HuH-7.5 (cell line): ENCODE data around the gene CMTM1.
A peak's percentile ranks its signal among the peaks of the same experiment; 100 is the strongest.
"Not testable (repeated sequence)": the region's sequence is repeated elsewhere in the genome, so short reads cannot be mapped to it uniquely, and the experiment has no call there.

Source experiments
- DNase-seq: peaks from one replicate; pipeline ENCODE4 v3.0.0; 2011; ENCODE audit warnings: low spot score

CMTM1 gene

DNA sequence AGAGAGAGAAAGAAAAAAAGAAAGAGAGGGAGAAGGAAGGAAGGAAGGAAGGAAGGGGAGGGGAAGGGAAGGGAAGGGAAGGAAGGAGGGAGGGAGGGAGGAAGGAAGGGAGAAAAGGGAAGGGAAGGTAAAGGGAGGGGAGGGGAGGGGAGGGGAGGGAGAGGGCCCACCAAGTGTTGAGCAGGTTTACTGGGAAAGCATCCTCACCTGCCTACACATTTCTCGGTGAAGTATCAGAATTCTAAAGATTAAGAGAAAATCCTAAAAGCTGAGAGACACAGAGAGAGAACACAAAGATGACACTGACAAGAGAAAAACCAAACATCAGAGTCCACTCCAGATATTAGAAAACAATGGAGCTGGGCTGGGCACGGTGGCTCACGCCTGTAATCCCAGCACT is 26.0 kb downstream of the CMTM1 start:
- no peak for DNase-seq

DNA sequence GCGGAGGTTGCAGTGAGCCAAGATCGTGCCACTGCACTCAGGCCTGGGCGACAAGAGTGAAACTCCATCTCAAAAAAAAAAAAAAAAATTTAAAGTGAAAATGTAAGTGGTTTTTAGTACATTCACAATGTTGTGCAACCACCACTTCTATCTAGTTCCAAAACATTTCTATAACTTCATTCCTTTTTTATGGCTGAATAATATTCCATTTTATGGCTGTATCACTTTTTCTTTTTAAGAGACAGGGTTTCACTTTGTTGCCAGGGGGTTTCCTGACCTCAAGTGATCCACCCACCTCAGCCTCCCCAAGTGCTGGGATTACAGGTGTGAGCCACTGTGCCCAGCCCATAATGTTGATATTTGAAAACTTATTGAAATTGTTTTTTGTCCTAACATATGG is 26.6 kb downstream of the CMTM1 start:
- no peak for DNase-seq

DNA sequence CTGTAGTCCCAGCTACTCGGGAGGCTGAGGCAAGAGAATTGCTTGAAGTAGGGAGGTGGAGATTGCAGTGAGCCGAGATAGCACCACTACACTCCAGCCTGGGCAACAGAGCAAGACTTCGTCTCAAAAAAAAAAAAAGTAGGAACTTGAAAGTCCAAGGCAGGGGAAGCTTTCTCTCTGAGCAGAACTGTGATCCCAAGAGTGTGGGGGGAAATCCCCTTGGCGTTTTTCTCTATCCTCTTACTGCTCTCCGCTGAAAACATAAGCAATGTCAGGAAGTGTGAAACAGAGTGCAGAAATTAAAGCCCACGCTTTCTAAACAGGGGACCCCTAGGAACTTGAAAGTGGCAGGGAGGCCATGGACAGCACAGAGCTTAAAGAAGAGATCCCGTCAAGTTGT is 28.5 kb downstream of the CMTM1 start:
- no peak for DNase-seq

DNA sequence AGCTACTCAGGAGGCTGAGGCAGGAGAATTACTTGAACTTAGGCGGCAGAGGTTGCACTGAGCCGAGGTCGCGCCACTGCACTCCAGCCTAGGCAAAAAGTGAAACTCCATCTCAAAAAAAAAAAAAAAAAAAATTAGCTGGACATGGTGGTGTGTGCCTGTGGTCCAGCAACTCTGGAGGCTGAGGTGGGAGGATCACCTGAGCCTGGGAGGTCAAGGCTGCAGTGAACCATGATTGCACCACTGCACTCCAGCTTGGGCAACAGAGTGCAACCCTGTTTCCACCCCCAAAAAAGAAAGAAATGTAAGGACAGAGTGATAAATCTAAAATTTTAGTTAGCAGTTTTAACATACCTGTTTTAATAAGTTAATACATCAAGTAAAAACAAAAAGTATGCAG is 30.3 kb downstream of the CMTM1 start:
- not testable (repeated sequence) for DNase-seq

DNA sequence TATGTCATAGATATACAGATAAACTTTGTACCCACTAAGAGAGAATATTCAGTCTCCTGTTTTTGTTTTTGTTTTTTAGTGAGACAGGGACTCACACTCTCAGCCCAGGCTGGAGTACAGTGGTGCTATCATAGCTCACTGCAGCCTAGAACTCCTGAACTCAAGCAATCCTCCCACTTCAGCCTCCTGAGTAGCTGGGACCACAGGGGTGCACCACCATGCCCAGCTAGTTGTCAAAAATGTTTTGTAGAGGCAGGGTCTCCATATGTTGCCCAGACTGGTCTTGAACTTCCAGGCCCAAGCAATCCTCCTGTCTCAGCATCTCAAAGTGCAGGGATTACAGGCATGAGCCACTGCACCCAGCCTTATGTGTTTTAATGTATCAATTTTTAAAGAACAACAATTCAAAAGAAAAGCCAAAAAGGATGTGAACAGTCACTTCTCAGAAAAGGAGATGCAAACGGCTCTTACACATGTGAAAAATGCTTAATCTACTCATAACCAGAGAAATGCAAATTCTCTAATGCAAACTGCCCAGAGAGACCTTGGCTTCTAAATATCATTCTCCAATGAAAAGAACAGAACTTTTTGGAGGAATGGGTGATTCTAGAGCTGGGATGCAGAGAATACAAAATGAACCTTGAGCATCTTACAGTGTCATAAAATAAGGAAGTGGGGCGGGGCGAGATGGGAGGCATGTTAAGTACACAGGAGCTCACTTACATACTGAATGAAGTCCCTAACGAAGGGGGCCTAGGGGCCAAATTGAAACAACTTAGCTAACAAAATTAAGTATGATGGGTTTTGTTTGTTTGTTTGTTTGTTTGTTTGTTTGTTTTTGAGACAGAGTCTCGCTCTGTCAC is 31.0 kb downstream of the CMTM1 start:
- DNase-seq, result no peak

DNA sequence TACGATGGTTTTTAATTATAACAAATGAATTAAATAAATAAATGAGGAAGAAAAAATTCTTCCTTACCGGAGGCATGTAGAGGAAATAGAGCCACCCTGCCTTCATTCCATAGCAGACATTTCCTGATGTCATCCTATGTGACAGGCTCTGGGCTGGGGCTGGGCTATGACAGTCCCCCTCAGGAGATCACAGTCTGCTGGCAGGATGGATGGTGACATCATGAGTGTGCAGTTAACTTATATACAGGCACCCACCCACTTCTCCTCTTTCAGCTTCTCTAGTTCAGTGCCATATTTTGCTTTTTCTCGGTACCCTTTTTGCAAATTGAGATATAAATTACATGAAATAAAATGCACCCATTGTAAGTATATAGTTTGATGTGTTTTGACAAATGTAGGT is 31.9 kb downstream of the CMTM1 start:
- no peak for DNase-seq

DNA sequence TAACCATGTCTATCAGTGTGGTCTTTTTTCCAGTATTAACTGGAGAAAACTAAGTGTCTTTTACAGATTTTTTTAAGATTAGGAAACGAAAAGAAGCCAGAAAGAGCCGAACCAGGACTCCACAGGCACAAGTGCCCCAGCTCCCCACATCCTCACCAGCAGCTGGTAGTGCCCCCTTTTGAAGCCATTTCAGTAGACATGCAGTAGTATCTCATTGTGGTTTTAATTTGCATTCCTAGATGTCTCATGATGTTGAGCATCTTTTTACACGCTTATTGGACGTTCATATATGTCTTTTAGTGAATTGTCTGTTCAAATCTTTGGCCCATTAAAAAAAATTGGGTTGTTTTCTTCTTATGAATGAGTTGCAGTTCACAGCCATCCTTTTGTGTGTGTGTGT is 33.5 kb downstream of the CMTM1 start:
- no peak for DNase-seq

DNA sequence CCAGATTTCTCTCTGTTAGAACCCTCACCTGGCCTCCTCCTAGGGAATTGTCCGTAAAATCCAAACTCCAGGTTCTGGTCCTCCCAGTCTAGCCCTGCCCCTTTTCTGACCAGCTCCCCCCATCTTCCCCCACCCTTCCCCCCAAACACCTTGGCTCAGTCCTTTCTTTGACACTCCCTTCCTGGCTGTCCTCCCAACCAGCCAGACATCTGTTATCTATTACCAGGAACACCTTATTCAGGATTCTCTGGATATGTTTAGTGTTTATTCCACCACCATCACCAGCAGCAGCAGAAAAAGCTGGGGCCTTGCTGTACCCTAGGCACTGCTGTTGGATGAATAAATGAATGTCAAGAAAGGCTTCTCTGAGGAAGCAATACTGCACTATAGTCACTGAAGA is 34.2 kb downstream of the CMTM1 start:
- no peak for DNase-seq

DNA sequence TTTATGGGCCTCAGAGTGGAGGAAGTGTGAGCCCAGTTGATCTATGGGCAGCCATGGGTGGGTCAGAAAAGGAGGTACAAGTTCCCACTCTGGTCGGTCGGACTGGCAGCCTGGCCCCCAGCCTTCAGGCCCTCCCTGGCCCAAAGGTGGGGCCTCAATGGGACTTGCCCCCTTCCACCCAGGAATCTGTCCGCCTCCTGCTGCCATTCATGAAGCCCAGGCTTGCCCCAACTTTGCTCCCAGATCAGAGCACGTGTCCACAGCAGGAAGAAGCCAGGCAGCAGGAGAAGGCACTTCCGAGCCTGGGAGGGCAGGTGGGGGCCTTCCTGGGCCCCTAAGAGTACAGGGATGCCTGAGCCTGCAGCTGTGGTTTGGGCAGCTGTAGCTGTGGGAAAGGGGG is 35.2 kb downstream of the CMTM1 start:
- no peak for DNase-seq

DNA sequence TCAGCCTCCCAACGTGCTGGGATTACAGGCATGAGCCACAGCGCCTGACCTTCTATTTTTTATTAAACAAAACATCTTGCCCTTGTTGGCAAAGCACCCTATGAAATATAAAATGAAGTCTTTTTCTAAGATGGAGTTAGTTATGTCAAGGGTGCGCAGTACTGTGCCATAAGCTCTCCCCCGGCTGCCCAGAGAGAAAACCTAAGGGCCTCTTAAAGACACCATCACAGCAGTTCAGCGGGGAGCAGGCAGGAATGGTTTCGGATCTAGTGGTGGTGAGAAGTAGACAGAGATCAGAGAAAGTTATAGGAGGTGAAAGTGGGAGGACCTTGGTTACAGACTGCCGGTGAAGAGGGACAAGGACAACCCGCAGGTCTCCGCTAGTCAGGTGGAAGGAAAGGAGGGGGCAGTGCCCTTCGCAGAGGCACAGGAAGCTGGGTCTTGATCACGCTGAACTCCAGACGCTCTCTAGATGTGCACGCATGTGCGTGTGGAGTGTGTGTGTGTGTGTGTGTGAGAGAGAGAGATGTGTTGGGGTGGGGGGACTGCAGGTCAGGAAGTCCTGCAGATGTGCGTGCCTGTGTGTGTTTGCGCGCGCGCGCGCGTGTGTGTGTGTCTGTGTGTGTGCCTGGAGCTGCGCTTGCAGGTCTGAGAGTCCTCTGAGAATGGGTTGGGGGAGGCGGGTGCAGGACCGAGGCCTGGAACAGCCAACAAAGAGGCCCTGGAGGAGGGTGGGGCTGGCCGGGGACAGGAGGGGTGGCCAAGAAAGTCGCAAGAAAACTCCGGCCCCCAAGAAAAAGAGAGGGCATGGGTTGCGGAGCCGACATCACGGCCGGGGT is 37.5 kb downstream of the CMTM1 start:
- DNase-seq, result peak; percentile 50

DNA sequence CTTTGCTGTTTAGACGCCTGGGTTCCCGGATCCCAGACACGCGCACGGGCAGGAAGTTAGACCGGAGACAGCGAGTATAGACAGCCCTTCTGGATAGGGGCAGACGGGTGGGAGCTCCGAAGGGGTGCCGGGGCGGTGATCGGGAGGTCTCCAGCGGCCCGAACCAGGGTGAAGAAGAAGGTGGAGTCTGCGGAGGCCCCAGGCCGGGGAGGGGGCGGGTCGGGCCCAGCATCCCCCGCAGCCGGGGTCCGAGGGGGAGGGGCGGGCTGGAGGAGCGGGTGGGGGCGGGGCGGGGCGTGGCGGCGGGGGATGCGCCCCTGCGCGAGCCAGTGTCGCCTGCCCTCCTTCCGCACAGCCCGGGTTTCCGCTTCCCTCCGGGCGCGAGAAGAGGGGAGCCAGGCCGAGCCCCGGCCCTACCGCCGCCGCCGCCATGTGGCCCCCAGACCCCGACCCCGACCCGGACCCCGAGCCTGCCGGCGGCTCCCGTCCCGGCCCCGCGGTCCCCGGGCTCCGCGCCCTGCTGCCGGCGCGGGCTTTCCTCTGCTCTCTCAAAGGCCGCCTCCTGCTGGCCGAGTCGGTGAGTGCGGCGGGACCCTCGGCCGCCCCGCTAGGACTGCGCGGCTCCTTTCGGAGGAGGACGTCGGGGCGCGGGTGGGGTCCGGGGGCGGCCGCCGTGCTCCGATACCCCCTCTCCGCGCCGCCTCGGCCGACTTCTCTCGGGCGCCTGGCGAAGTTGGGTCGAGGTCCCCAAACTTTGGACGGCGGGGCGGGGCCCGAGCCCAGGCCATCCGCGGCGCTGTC is 38.3 kb downstream of the CMTM1 start, which contains the start of gene CMTM3:
Gene CMTM3, plus strand, starts transcription at position 329 of the 801 bp plus-strand sequence. Its CDS starts 102 bp downstream, at position 431.
- DNase-seq, result peak; percentile 62

DNA sequence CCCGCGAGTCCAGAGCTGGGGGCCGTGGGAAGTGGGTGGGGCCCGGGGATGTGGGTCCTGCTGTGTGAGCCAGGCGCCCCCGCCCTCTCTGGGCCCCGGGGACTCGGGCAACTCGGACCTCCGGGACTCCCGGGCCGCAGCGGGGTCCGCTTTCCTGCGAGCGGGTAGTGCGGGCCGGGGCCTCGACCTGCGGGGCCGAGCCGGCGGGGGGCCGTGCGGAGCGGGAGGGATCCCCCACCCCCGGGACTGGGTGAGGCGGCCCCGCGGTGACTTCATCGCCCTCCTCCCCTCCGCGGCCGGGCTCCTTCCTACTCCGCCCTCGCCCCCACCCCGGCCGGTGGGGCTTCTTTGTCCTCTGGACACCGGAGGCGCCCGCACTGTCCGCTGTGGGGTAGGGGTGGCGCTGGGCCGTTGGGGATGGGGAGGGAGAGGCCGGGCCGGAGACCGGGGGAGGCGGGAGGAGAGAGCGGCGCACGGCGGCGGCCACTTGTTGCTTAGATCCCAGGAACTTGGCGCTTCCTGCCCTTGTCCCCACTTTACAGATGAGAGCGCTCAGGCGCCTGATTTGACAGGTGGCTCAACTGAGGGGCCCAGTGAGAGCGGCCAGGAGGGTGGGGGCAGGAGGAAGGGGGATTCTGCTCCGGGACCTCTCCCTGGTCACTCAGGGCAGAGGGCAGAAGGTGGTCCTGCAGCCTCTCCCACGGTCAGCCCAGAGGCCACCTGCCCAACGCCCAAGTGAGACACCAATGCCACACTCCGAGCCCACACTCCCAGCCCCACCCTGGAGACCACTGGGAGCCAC is 39.1 kb downstream of the CMTM1 start:
- peak; percentile 34 for DNase-seq

DNA sequence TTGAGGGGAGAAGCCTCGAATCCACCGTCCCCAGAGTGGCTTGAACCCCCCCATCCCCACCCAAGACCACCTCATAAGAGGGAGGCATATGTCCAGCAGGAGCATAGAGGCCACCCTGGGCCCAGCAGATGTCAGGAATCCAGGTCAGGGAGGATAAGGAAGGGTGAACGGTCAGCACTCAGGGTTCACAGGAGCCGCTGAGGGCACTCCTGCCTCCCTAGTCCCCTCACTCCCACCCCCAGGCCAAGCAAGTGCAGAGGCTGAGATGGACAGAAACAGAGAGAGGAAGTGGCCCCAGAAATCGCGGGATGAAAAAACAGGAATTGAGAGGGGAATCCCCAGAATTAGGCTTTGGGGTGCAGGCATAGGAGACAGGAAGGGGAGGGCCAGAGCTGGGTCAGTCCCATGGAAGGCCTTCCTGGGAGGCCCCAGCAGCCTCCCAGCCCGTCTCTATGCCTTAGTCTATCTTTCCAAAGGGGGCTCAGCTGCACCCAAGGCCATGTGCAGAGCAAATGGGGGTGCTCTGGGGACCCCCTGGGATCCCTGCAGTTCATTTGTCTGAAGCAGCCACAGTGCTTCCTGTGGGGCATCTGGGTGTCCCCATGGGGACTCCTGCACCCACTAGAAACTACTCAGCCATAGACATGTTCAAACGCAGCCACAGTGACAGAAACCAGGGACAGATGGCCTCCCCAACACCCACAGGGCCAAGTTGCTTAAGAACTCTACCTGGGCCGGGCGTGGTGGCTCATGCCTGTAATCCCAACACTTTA is 39.9 kb downstream of the CMTM1 start:
- no peak for DNase-seq

DNA sequence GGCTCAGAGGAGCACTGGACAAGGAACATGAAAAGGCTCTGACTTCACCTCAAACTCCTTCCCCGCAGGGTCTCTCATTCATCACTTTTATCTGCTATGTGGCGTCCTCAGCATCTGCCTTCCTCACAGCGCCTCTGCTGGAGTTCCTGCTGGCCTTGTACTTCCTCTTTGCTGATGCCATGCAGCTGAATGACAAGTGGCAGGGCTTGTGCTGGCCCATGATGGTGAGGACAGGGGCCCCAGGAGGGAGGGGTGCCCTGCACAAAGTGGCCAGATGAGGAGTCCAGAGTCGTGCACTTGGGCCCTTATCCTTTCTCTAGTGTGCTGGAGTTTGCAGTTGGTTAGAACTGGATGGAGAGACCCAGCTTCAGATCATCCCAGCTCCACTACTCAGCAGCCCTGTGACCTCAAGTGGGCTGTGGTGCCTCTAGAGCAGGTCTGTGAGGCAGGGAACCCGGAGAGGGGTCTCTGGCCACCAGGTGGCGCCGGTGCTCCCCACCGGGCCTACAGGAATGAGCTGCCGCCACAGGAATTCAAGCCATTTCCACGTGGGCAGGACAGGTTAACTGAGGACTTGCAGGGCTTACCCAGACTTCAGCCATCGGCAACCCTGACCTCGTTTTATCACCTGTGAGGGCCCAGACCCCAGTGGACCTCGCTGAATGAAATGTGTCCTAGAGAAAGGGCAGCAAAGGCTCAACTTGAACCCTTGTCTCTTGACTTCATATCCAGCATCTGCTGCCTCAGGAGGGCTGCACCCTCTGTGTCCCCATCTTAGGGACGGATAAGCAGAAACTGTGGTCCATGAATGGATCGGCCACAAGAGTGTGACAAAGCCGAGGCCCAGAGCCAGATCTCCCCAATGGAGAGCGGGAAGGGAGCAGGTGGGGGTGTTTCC is 42.3 kb downstream of the CMTM1 start:
- peak; percentile 87 for DNase-seq

DNA sequence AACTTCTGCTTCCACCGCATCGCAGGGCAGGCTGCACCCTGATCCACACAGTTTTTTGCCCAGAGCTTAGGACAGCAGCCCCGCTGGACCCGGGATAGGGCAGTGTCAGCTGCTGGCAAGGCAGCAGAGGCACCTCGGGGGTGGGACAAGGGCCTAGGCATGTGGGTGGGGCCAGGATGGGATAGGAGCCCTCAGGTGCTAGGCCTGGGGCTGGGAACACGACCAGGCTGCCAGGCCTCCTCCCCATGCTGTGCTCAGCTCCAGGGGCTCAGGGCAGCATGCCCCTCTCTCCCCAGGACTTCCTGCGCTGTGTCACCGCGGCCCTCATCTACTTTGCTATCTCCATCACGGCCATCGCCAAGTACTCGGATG is 42.9 kb downstream of the CMTM1 start:
- DNase-seq, result no peak

DNA sequence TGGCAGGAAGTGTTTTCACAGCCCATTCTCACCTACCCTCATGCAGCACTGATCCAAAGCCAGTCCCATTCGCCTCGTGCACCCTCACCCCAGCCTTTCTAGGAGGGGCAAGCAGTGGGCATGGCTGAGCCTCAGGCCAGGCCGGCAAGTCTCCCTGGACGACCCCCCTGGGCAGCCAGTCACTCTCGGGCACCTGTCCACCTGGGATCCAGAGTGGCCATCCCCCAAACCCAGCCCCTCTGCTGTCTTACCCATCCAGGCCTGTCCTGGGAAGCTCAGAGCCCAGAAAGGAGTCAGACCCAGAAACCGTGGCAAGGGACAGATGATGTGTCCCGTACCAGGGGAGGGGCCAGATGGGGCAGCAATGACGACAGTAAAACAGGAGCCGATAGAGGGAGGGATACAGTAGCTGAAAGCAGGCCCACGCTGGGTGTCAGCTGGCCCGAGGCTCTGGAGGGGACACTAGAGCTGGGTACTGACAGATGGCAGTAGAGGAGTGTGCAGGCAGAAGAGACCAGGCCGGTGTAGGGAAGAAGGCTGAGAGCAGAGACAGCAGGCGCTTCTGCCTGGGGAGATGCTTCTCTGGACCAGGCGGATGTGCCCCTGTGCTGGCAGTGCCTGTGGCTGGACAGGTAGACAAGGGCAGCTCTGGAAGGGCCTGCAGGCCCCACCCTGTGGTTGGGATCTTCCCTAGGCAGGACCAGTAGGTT is 44.0 kb downstream of the CMTM1 start:
- DNase-seq, result no peak

DNA sequence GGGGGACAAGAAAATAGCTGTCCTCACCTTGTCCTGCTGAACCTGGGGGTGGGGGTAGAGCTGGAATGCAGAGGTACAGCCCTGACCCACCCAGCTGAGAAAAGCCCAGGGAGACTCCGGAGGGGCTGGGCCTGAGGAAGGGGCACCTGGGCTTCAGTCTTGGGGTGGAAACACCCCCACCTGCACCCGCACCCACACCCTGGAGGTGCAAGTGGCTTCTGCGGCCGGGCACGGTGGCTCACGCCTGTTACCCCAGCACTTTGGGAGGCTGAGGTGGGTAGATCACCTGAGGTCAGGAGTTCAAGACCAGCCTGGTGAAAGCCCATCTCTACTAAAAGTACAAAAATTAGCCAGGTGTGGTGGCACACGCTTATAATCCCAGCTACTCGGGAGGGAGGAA is 45.7 kb downstream of the CMTM1 start:
- not testable (repeated sequence) for DNase-seq

DNA sequence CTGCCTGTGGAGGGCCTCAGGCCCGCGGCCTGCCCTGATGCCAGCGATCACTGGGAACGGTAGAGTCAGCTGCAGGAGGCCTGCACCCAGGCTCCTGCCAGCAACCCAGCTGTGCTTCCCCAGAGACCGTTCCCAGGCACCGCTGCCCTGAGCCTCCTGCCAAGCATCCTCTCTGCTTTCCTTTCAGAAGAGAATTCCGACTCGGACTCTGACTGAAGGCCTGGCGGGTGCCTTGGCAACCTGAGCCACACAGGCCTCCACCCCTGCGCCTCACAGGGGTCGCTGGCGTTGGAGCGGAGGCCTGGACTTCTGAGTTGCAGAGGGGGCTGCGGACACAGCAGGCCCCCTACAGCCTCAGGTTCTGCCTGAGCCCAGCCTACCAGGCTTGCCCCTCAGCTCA is 46.2 kb downstream of the CMTM1 start:
- DNase-seq, result no peak
